SU-DHL-6 (cell line): Measurements from ENCODE around the gene OMP.

ENCODE experiments used
- EZH2phosphoT487 ChIP-seq: fragments of 200-600 bp; sonication (generic), shearing (Covaris generic); conservative IDR thresholded peaks from 2 replicates; pipeline ENCODE4 v1.6.1; 2018; ENCODE audit warnings: mild to moderate bottlenecking, antibody characterized with exemption, low read length, moderate library complexity, mixed read lengths
- TF ChIP-seq, protein P1 (sequence below): fragments of 200-600 bp; sonication (generic); IDR thresholded peaks from one replicate; pipeline ENCODE4 v1.5.1; 2017; ENCODE audit warnings: antibody characterized with exemption, mild to moderate bottlenecking, low read length, moderate library complexity; ENCODE audit not compliant: insufficient read depth, poor library complexity, severe bottlenecking

DNA sequence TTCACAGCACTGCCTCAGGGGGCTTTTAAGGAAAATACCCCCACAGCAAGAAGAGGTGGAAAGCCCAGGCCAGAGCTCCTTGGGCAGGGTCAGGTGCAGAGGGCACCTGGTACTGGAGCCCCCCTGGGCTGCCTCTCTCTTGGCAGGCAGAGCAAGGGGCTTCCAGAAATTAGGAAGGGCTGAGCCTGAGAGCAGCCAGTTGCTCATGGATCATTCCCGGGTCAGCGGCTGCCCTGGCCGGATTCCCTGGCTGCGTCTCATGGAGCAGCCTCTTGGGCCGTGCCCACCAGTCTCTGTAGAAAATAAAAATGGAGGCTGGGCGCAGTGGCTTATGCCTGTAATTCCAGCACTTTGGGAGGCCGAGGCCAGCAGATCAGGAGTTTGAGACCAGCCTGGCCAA, 10.3 kb upstream of the OMP start:
- TF ChIP-seq, protein P1, sequence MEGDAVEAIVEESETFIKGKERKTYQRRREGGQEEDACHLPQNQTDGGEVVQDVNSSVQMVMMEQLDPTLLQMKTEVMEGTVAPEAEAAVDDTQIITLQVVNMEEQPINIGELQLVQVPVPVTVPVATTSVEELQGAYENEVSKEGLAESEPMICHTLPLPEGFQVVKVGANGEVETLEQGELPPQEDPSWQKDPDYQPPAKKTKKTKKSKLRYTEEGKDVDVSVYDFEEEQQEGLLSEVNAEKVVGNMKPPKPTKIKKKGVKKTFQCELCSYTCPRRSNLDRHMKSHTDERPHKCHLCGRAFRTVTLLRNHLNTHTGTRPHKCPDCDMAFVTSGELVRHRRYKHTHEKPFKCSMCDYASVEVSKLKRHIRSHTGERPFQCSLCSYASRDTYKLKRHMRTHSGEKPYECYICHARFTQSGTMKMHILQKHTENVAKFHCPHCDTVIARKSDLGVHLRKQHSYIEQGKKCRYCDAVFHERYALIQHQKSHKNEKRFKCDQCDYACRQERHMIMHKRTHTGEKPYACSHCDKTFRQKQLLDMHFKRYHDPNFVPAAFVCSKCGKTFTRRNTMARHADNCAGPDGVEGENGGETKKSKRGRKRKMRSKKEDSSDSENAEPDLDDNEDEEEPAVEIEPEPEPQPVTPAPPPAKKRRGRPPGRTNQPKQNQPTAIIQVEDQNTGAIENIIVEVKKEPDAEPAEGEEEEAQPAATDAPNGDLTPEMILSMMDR: no peak
- no peak for TF ChIP-seq EZH2phosphoT487
